SK-N-SH treated with all-trans-retinoic acid at 6 μM for 48 hours (cell line): ENCODE measurements around the gene NR2F2.

ENCODE experiments used
- ATAC-seq: fragments of 200-7000 bp; cut with Tn5 transposase; 3 replicates; pipeline ENCODE4 v1.9.1; 2020; ENCODE audit warnings: mild to moderate bottlenecking, moderate library complexity
- BACH2 ChIP-seq: fragments of 250-450 bp; sonication (Bioruptor Pico); IDR thresholded peaks from 2 replicates; pipeline ENCODE4 v1.9.0; 2021; ENCODE audit warnings: mild to moderate bottlenecking, borderline replicate concordance
- CSDC2 ChIP-seq: fragments of 250-450 bp; sonication (Bioruptor Pico); IDR thresholded peaks from 2 replicates; pipeline ENCODE4 v1.5.0; 2020; ENCODE audit warnings: mild to moderate bottlenecking, moderate library complexity
- GLIS3 ChIP-seq: fragments of 250-450 bp; sonication (Bioruptor Pico); IDR thresholded peaks from 2 replicates; pipeline ENCODE4 v1.5.0; 2020; ENCODE audit warnings: mild to moderate bottlenecking, moderate library complexity
- ISL1 ChIP-seq: fragments of 250-450 bp; sonication (Bioruptor Pico); IDR thresholded peaks from 2 replicates; pipeline ENCODE4 v2.1.2; 2022; ENCODE audit warnings: mild to moderate bottlenecking, moderate library complexity
- OSR1 ChIP-seq: fragments of 250-450 bp; sonication (Bioruptor Pico); IDR thresholded peaks from 2 replicates; pipeline ENCODE4 v1.8.0; 2022; ENCODE audit warnings: moderate library complexity, mild to moderate bottlenecking, inconsistent platforms
- SNAI2 ChIP-seq: fragments of 250-450 bp; sonication (Bioruptor Pico); IDR thresholded peaks from 2 replicates; pipeline ENCODE4 v1.5.0; 2020; ENCODE audit warnings: mild to moderate bottlenecking, moderate library complexity
- TCF4 ChIP-seq: fragments of 250-450 bp; sonication (Bioruptor Pico); IDR thresholded peaks from 2 replicates; pipeline ENCODE4 v1.8.0; 2021; ENCODE audit warnings: mild to moderate bottlenecking, moderate library complexity, borderline replicate concordance
- ZC3H10 ChIP-seq: fragments of 250-450 bp; sonication (Bioruptor Pico); IDR thresholded peaks from 2 replicates; pipeline ENCODE4 v1.5.1; 2021; ENCODE audit warnings: mild to moderate bottlenecking, moderate library complexity
- ZFP3 ChIP-seq: fragments of 250-450 bp; sonication (Bioruptor Pico); IDR thresholded peaks from 2 replicates; pipeline ENCODE4 v1.5.0; 2020; ENCODE audit warnings: mild to moderate bottlenecking, moderate library complexity
- ZFP30 ChIP-seq: fragments of 450-650 bp; formaldehyde crosslinking; IDR thresholded peaks from 2 replicates; pipeline ENCODE4 v1.5.0; 2022; ENCODE audit warnings: mild to moderate bottlenecking, moderate library complexity
- ZNF565 ChIP-seq: fragments of 450-650 bp; formaldehyde crosslinking; conservative IDR thresholded peaks from 2 replicates; pipeline ENCODE4 v1.5.0; 2020; ENCODE audit warnings: low read depth, mild to moderate bottlenecking, moderate library complexity
- ZNF70 ChIP-seq: fragments of 450-650 bp; formaldehyde crosslinking; IDR thresholded peaks from 2 replicates; pipeline ENCODE4 v1.5.0; 2020; ENCODE audit warnings: mild to moderate bottlenecking, moderate library complexity
- ZNF8 ChIP-seq: fragments of 450-650 bp; formaldehyde crosslinking; IDR thresholded peaks from 2 replicates; pipeline ENCODE4 v1.5.0; 2020; ENCODE audit warnings: mild to moderate bottlenecking, moderate library complexity
- TF ChIP-seq, protein P1 (sequence below): fragments of 250-450 bp; sonication (Bioruptor Pico); IDR thresholded peaks from 2 replicates; pipeline ENCODE4 v1.5.0; 2020; ENCODE audit warnings: mild to moderate bottlenecking, moderate library complexity
- TF ChIP-seq, protein P2 (sequence below): fragments of 250-450 bp; sonication (Bioruptor Pico); IDR thresholded peaks from 2 replicates; pipeline ENCODE4 v1.8.0; 2021; ENCODE audit warnings: low read depth, mild to moderate bottlenecking, moderate library complexity, borderline replicate concordance
- TF ChIP-seq, protein P3 (sequence below): fragments of 250-450 bp; sonication (Bioruptor Pico); IDR thresholded peaks from 2 replicates; pipeline ENCODE4 v1.5.1; 2020; ENCODE audit warnings: low read depth, mild to moderate bottlenecking, moderate library complexity
- TF ChIP-seq, protein P4 (sequence below): fragments of 250-450 bp; sonication (Bioruptor Pico); IDR thresholded peaks from 2 replicates; pipeline ENCODE4 v1.8.0; 2020; ENCODE audit warnings: mild to moderate bottlenecking, moderate library complexity, borderline replicate concordance

The NR2F2 gene

DNA sequence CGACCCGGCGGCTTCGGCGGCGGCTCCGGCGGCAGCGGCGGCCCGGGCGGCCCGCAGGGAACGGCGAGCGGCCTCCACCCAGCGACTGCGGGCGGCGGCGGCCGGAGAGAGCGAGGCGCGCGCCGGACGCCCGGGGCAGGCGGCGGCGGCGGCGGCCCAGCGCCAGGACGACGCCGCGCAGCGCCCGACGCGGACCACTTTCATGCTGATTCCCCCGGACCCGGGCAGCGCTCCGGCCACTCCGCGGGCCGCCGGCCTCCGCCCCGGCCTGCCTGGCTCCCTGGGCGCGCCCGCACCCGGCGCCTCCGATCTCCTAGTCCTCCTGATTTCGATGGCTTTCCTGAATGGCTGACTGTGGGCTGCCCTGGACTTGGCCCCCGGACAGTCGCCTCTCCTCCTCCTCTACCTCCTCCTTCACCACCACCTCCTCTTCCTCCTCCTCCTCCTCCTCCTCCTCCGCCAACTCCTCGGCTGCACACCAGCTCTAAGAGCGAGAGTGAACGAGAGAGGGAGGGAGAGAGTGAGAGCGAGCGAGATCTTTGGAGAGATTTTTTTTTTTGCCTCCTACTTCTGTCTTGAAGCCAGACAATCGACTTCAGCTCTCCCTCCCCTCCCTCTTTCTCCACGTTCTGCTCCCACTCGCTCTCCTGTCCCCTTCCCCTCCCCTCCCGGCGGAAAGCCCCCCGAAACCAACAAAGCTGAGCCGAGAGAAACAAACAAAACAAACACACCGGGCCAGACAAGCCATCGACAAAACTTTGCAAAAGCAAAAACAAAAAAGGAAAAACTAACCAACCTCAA lies 844 bp downstream of the NR2F2 start:
- no peak for ATAC-seq
- TF ChIP-seq, protein P1, sequence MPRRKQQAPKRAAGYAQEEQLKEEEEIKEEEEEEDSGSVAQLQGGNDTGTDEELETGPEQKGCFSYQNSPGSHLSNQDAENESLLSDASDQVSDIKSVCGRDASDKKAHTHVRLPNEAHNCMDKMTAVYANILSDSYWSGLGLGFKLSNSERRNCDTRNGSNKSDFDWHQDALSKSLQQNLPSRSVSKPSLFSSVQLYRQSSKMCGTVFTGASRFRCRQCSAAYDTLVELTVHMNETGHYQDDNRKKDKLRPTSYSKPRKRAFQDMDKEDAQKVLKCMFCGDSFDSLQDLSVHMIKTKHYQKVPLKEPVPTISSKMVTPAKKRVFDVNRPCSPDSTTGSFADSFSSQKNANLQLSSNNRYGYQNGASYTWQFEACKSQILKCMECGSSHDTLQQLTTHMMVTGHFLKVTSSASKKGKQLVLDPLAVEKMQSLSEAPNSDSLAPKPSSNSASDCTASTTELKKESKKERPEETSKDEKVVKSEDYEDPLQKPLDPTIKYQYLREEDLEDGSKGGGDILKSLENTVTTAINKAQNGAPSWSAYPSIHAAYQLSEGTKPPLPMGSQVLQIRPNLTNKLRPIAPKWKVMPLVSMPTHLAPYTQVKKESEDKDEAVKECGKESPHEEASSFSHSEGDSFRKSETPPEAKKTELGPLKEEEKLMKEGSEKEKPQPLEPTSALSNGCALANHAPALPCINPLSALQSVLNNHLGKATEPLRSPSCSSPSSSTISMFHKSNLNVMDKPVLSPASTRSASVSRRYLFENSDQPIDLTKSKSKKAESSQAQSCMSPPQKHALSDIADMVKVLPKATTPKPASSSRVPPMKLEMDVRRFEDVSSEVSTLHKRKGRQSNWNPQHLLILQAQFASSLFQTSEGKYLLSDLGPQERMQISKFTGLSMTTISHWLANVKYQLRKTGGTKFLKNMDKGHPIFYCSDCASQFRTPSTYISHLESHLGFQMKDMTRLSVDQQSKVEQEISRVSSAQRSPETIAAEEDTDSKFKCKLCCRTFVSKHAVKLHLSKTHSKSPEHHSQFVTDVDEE (CRISPR knock-in tag): no peak
- TF ChIP-seq ISL1 (CRISPR knock-in tag): no peak
- TF ChIP-seq BACH2 (CRISPR knock-in tag): no peak
- TF ChIP-seq ZFP30 (CRISPR knock-in tag): no peak
- TF ChIP-seq SNAI2 (CRISPR knock-in tag): no peak
- TF ChIP-seq GLIS3 (CRISPR knock-in tag): no peak
- TF ChIP-seq, protein P2, sequence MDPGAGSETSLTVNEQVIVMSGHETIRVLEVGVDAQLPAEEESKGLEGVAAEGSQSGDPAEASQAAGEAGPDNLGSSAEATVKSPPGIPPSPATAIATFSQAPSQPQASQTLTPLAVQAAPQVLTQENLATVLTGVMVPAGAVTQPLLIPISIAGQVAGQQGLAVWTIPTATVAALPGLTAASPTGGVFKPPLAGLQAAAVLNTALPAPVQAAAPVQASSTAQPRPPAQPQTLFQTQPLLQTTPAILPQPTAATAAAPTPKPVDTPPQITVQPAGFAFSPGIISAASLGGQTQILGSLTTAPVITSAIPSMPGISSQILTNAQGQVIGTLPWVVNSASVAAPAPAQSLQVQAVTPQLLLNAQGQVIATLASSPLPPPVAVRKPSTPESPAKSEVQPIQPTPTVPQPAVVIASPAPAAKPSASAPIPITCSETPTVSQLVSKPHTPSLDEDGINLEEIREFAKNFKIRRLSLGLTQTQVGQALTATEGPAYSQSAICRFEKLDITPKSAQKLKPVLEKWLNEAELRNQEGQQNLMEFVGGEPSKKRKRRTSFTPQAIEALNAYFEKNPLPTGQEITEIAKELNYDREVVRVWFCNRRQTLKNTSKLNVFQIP (CRISPR knock-in tag): no peak
- TF ChIP-seq CSDC2: no peak
- TF ChIP-seq OSR1 (CRISPR knock-in tag): no peak

DNA sequence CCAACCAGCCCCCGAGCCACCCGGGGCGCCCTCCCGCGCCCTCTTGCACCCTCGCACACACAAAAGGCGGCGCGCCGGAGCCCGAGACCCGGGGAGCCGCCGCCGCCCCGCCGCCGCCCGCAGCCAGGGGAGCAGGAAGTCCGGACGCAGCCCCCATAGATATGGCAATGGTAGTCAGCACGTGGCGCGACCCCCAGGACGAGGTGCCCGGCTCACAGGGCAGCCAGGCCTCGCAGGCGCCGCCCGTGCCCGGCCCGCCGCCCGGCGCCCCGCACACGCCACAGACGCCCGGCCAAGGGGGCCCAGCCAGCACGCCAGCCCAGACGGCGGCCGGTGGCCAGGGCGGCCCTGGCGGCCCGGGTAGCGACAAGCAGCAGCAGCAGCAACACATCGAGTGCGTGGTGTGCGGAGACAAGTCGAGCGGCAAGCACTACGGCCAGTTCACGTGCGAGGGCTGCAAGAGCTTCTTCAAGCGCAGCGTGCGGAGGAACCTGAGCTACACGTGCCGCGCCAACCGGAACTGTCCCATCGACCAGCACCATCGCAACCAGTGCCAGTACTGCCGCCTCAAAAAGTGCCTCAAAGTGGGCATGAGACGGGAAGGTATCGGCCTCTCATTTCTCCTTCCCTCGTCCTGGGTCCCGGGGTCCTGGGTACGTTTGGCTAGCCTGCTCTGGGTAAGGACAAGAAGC lies 1.6 kb downstream of the NR2F2 start:
- TF ChIP-seq SNAI2 (CRISPR knock-in tag): no peak
- TF ChIP-seq ZFP30 (CRISPR knock-in tag): no peak
- TF ChIP-seq ZNF565 (CRISPR knock-in tag): no peak
- TF ChIP-seq TCF4: no peak
- no peak for TF ChIP-seq ZNF70
- TF ChIP-seq, protein P1 (CRISPR knock-in tag): no peak
- no peak for TF ChIP-seq ZFP3 (CRISPR knock-in tag)
- no peak for TF ChIP-seq OSR1 (CRISPR knock-in tag)
- TF ChIP-seq CSDC2: no peak
- TF ChIP-seq, protein P3, sequence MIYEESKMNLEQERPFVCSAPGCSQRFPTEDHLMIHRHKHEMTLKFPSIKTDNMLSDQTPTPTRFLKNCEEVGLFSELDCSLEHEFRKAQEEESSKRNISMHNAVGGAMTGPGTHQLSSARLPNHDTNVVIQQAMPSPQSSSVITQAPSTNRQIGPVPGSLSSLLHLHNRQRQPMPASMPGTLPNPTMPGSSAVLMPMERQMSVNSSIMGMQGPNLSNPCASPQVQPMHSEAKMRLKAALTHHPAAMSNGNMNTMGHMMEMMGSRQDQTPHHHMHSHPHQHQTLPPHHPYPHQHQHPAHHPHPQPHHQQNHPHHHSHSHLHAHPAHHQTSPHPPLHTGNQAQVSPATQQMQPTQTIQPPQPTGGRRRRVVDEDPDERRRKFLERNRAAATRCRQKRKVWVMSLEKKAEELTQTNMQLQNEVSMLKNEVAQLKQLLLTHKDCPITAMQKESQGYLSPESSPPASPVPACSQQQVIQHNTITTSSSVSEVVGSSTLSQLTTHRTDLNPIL (CRISPR knock-in tag): no peak
- TF ChIP-seq ZC3H10 (CRISPR knock-in tag): no peak
- TF ChIP-seq ZNF8 (CRISPR knock-in tag): no peak
- ATAC-seq: no peak

DNA sequence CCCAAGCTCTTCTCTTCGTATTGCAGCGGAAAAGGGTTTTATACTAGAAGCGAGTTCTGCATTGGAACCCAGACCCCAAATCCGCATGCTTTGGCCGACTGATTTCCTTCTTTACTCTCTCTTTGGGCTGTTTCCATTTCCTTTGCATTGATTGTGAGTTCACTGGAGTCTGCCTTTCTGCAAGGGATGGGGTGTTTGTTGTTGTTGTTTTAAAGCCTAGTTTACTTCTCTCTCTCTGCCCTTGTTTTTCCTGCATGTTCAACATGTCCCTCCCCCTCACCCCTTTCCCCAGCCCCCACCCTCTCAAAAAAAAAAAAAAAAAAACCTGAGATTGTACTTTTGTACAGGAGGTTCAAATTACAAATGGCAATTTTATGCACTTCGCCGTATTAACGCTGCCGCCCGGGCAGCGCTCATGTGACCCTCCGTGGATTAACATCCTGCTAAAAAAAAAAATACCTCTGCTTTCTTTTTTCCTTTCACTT lies 2.2 kb downstream of the NR2F2 start:
- peak; percentile 2; the same call in 2 of the 3 replicates for ATAC-seq
- TF ChIP-seq, protein P3 (CRISPR knock-in tag): no peak
- TF ChIP-seq, protein P4, sequence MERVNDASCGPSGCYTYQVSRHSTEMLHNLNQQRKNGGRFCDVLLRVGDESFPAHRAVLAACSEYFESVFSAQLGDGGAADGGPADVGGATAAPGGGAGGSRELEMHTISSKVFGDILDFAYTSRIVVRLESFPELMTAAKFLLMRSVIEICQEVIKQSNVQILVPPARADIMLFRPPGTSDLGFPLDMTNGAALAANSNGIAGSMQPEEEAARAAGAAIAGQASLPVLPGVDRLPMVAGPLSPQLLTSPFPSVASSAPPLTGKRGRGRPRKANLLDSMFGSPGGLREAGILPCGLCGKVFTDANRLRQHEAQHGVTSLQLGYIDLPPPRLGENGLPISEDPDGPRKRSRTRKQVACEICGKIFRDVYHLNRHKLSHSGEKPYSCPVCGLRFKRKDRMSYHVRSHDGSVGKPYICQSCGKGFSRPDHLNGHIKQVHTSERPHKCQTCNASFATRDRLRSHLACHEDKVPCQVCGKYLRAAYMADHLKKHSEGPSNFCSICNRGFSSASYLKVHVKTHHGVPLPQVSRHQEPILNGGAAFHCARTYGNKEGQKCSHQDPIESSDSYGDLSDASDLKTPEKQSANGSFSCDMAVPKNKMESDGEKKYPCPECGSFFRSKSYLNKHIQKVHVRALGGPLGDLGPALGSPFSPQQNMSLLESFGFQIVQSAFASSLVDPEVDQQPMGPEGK (CRISPR knock-in tag): no peak
- TF ChIP-seq, protein P1 (CRISPR knock-in tag): no peak
- TF ChIP-seq ZFP30 (CRISPR knock-in tag) (no peak), BACH2 (CRISPR knock-in tag) (no peak), GLIS3 (CRISPR knock-in tag) (no peak), ISL1 (CRISPR knock-in tag) (no peak), ZFP3 (CRISPR knock-in tag) (no peak), TCF4 (no peak), CSDC2 (no peak), OSR1 (CRISPR knock-in tag) (no peak)
